ENCODE data around the gene ARID3B.

ARID3B gene

DNA sequence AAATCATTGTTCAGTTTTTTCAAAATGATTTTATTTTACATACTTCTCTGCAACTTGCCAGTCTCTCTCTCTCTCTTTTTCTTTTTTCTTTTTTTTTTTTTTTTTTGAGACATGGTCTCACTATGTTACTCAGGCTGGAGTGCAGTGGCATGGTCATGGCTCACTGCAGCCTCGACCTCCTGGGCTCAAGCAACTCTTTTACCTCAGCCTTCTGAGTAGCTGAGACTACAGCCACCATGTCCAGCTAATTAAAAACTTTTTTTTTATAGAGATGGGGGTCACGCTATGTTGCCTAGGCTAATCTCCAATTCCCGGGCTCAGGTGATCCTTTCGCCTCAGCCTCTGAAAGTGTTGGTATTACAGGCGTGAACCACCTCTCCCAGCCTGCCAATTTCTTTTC, 12.1 kb upstream of the ARID3B start:
- H3K9me3 ChIP-seq (ENCODE audit: insufficient read depth, low read length, severe bottlenecking) = no peaks in the 10 kb centered on the region
- no peaks in the 10 kb centered on the region for H3K36me3 ChIP-seq (ENCODE audit: insufficient read depth, low read length)
- DNase-seq (no peak), ATAC-seq (ENCODE audit: insufficient read depth, low read depth) (no peak)
- no peak overlapping the region for H2AFZ ChIP-seq (ENCODE audit: low read depth, low read length)
- H3K27me3 ChIP-seq (ENCODE audit: insufficient read depth, low read length, poor library complexity) = no peaks in the 10 kb centered on the region
- H4K20me1 ChIP-seq (ENCODE audit: insufficient read depth, low read length) = no peaks in the 10 kb centered on the region
- no peak overlapping the region for H3K9ac ChIP-seq (ENCODE audit: low read depth, low read length)
- TF ChIP-seq, protein P1, sequence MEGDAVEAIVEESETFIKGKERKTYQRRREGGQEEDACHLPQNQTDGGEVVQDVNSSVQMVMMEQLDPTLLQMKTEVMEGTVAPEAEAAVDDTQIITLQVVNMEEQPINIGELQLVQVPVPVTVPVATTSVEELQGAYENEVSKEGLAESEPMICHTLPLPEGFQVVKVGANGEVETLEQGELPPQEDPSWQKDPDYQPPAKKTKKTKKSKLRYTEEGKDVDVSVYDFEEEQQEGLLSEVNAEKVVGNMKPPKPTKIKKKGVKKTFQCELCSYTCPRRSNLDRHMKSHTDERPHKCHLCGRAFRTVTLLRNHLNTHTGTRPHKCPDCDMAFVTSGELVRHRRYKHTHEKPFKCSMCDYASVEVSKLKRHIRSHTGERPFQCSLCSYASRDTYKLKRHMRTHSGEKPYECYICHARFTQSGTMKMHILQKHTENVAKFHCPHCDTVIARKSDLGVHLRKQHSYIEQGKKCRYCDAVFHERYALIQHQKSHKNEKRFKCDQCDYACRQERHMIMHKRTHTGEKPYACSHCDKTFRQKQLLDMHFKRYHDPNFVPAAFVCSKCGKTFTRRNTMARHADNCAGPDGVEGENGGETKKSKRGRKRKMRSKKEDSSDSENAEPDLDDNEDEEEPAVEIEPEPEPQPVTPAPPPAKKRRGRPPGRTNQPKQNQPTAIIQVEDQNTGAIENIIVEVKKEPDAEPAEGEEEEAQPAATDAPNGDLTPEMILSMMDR (IDR thresholded peaks at IDR 0.05; ENCODE audit: borderline replicate concordance, extremely low read depth, low read length, poor library complexity, severe bottlenecking) = no peak
- H3K4me2 ChIP-seq (ENCODE audit: insufficient read depth, low read length) = no peak overlapping the region
- H3K4me1 ChIP-seq (ENCODE audit: insufficient read depth, low read length) = no peaks in the 10 kb centered on the region
- no peaks in the 10 kb centered on the region for H3K79me2 ChIP-seq (ENCODE audit: insufficient read depth, low read length)
- H3K4me3 ChIP-seq (ENCODE audit: low read depth in 1 of 2, low read length in 2 of 2) = no peak overlapping the region
- no peak overlapping the region for H3K27ac ChIP-seq (ENCODE audit: low read length)

DNA sequence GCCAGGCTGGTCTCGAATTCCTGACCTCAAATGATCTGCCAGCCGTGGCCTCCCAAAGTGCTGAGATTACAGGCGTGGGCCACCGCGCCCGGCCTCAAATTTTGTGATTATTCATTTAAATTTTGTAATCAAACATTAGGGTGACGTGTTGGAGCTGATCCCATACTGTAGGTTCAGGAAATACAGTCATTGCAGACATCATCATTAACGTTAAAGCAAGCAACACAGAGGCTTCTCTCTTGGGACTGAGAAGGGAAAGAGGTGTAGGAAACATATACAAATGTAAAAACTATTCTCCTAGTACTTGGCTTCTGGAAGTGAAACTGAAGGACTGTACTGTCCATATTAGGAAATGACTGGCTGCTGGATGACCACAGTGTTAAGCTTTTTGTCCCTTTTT, 11.1 kb upstream of the ARID3B start:
- no peak for DNase-seq
- no peaks in the 10 kb centered on the region for H3K27me3 ChIP-seq (ENCODE audit: insufficient read depth, low read length, poor library complexity)
- H3K9me3 ChIP-seq (ENCODE audit: insufficient read depth, low read length, severe bottlenecking) = no peaks in the 10 kb centered on the region
- no peak for ATAC-seq (ENCODE audit: insufficient read depth, low read depth)
- no peak overlapping the region for H2AFZ ChIP-seq (ENCODE audit: low read depth, low read length)
- H3K4me1 ChIP-seq (ENCODE audit: insufficient read depth, low read length) = no peaks in the 10 kb centered on the region
- H3K27ac ChIP-seq (ENCODE audit: low read length) = no peak overlapping the region
- no peak overlapping the region for H3K9ac ChIP-seq (ENCODE audit: low read depth, low read length)
- no peaks in the 10 kb centered on the region for H3K36me3 ChIP-seq (ENCODE audit: insufficient read depth, low read length)
- H3K4me3 ChIP-seq (ENCODE audit: low read depth in 1 of 2, low read length in 2 of 2) = no peak overlapping the region
- H4K20me1 ChIP-seq (ENCODE audit: insufficient read depth, low read length) = no peaks in the 10 kb centered on the region
- TF ChIP-seq, protein P1 (IDR thresholded peaks at IDR 0.05; ENCODE audit: borderline replicate concordance, extremely low read depth, low read length, poor library complexity, severe bottlenecking) = no peak
- TF ChIP-seq EZH2 (IDR thresholded peaks at IDR 0.05; ENCODE audit: borderline replicate concordance, low read depth, low read length, severe bottlenecking) = no peak
- H3K79me2 ChIP-seq (ENCODE audit: insufficient read depth, low read length) = no peaks in the 10 kb centered on the region
- no peak overlapping the region for H3K4me2 ChIP-seq (ENCODE audit: insufficient read depth, low read length)

DNA sequence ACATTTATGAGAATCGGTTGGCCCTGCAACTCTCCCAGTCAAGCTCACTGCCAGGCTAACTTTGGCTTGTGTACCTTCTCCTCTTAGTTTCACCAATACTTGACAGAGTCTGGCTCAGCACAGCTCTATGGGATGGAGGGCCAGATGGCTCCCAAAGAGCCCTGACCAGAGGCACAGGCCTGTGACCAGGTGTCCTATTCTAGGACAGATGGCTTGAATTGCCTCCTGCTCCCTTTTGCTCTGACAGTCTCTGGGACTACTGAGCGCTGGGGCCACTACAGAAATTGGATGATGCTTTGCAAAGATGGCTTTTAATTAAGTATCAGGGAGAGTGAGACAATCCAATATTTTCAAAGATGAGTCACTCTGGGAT, 10.3 kb upstream of the ARID3B start:
- Histone ChIP-seq H3K79me2 (ENCODE audit: insufficient read depth, low read length) (no peaks in the 10 kb centered on the region), H3K4me3 (ENCODE audit: low read depth in 1 of 2, low read length in 2 of 2) (no peak overlapping the region), H3K27me3 (ENCODE audit: insufficient read depth, low read length, poor library complexity) (no peaks in the 10 kb centered on the region), H3K4me2 (ENCODE audit: insufficient read depth, low read length) (no peak overlapping the region), H3K36me3 (ENCODE audit: insufficient read depth, low read length) (no peaks in the 10 kb centered on the region), H3K27ac (ENCODE audit: low read length) (no peak overlapping the region), H4K20me1 (ENCODE audit: insufficient read depth, low read length) (no peaks in the 10 kb centered on the region), H3K4me1 (ENCODE audit: insufficient read depth, low read length) (no peaks in the 10 kb centered on the region), H3K9ac (ENCODE audit: low read depth, low read length) (no peak overlapping the region), H3K9me3 (ENCODE audit: insufficient read depth, low read length, severe bottlenecking) (no peaks in the 10 kb centered on the region), H2AFZ (ENCODE audit: low read depth, low read length) (no peak overlapping the region)
- no peak for DNase-seq
- ATAC-seq (ENCODE audit: insufficient read depth, low read depth) = no peak
- no peak for TF ChIP-seq EZH2 (IDR thresholded peaks at IDR 0.05; ENCODE audit: borderline replicate concordance, low read depth, low read length, severe bottlenecking)
- TF ChIP-seq, protein P1 (IDR thresholded peaks at IDR 0.05; ENCODE audit: borderline replicate concordance, extremely low read depth, low read length, poor library complexity, severe bottlenecking) = no peak

DNA sequence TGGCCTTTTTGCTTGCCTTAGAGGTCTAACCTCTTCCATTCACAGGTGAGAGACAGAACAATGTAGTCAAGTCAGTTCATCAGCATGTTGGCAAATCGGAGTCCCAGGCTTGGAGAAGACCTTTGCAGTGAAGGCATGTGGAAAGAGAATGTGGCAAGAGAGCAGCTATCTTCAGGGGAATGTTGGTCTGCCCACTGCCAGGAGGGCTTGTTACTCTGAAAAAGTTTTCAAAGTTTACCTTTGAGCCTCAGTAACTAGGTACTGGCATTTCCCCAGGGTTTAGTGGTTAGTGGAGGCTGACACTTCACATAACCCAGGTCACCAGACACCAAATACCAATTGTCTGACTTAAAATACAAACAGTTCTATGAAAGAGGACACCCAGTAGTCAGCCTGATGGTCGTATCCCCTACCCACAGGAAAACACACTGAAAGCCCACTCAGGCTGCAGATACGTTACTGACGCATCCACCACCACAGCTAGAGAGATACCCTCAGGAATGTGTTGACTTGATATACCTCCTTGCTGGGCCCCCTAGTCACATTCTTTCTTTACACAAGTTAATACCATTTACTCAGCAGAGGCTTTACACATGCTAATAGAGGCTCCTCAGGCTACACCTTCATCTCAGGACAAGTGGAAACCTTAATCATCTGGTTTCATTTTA, 9.7 kb upstream of the ARID3B start:
- Histone ChIP-seq H4K20me1 (ENCODE audit: insufficient read depth, low read length) (no peaks in the 10 kb centered on the region), H3K4me3 (ENCODE audit: low read depth in 1 of 2, low read length in 2 of 2) (no peak overlapping the region), H3K27me3 (ENCODE audit: insufficient read depth, low read length, poor library complexity) (no peaks in the 10 kb centered on the region), H3K9me3 (ENCODE audit: insufficient read depth, low read length, severe bottlenecking) (no peaks in the 10 kb centered on the region), H3K27ac (ENCODE audit: low read length) (no peak overlapping the region), H3K79me2 (ENCODE audit: insufficient read depth, low read length) (no peaks in the 10 kb centered on the region), H3K4me1 (ENCODE audit: insufficient read depth, low read length) (no peaks in the 10 kb centered on the region), H2AFZ (ENCODE audit: low read depth, low read length) (no peak overlapping the region), H3K36me3 (ENCODE audit: insufficient read depth, low read length) (no peaks in the 10 kb centered on the region), H3K4me2 (ENCODE audit: insufficient read depth, low read length) (no peak overlapping the region), H3K9ac (ENCODE audit: low read depth, low read length) (no peak overlapping the region)
- ATAC-seq (ENCODE audit: insufficient read depth, low read depth) = no peak
- TF ChIP-seq EZH2 (IDR thresholded peaks at IDR 0.05; ENCODE audit: borderline replicate concordance, low read depth, low read length, severe bottlenecking) = no peak
- TF ChIP-seq, protein P1 (IDR thresholded peaks at IDR 0.05; ENCODE audit: borderline replicate concordance, extremely low read depth, low read length, poor library complexity, severe bottlenecking) = no peak
- no peak for DNase-seq

Data from DND-41 (cell line).